GM06990 (cell line): Measurements from ENCODE around the gene MX2.

Experiments used
- DNase-seq: peaks from one replicate; pipeline ENCODE4 v3.0.0-alpha.2; 2011; ENCODE audit not compliant: insufficient read length; ENCODE audit errors: extremely low read depth
- H3K27me3 ChIP-seq: replicated peaks from 2 replicates; pipeline ENCODE4 v1.6.0; 2011; ENCODE audit warnings: low read length; ENCODE audit not compliant: control insufficient read depth, insufficient read depth
- H3K36me3 ChIP-seq: 2 replicates; pipeline ENCODE4 v1.5.1; 2011; ENCODE audit warnings: low read length; ENCODE audit not compliant: control insufficient read depth, insufficient read depth
- H3K4me3 ChIP-seq: replicated peaks from 2 replicates; pipeline ENCODE4 v1.5.1; 2011; ENCODE audit warnings: low read depth, mild to moderate bottlenecking, control low read depth, low read length
- TF ChIP-seq, protein P1 (sequence below): IDR thresholded peaks from 2 replicates; pipeline ENCODE4 v1.5.1; 2011; ENCODE audit warnings: low read length, control low read depth, mild to moderate bottlenecking, inconsistent platforms; ENCODE audit not compliant: insufficient read depth, poor library complexity, severe bottlenecking

The MX2 gene

DNA sequence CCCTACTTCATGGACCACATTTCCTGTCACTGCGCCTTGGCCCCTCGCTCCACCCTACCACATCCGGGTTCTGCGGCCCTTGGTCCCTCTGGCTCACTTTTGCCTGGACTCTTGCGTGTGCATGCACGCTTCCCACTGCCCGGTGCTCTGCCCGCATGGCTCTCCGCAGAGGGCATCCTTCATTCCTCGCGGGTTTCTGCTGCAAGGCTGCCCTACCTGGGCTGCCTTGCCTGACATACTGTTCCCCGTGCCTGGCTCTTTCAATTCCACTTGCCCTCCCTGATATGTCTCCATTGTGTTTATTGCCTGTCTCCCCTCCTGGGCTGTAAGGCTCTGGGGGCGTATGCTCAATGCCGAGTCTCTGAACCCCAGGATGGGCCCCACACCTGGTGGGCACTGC, 26.4 kb downstream of the MX2 start:
- TF ChIP-seq, protein P1, sequence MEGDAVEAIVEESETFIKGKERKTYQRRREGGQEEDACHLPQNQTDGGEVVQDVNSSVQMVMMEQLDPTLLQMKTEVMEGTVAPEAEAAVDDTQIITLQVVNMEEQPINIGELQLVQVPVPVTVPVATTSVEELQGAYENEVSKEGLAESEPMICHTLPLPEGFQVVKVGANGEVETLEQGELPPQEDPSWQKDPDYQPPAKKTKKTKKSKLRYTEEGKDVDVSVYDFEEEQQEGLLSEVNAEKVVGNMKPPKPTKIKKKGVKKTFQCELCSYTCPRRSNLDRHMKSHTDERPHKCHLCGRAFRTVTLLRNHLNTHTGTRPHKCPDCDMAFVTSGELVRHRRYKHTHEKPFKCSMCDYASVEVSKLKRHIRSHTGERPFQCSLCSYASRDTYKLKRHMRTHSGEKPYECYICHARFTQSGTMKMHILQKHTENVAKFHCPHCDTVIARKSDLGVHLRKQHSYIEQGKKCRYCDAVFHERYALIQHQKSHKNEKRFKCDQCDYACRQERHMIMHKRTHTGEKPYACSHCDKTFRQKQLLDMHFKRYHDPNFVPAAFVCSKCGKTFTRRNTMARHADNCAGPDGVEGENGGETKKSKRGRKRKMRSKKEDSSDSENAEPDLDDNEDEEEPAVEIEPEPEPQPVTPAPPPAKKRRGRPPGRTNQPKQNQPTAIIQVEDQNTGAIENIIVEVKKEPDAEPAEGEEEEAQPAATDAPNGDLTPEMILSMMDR, result no peak
- H3K4me3 ChIP-seq, result no peak overlapping the region
- peaks cover 8% of the 10 kb centered on the region for H3K36me3 ChIP-seq
- no peaks in the 10 kb centered on the region for H3K27me3 ChIP-seq
- DNase-seq, result no peak

DNA sequence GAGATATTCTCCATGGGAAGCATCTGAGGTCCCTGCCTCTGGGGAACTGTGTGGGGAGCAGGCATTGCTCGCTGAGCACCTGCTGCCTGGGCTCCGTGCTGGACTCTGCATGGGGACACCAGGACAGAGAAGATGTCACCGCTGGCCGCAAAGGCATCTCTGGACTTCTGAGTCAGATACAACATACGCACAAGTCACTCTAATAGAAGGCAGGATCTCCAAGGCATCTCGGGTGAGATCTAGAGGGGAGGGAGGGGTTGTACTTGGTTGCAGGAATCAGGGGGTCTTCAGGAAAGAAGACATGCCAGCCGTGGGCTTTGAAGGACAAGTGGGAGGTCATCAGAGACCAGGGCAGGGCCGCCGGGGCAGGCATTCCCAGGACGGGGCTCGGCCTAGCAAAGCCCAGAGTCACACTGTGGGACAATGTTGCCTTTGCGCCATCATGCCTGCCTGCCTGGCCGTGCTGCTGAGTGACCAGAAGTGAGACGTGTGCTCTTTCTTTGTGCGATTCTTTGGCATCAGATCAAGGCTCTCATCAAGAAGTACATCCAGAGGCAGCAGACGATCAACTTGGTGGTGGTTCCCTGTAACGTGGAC, 28.3 kb downstream of the MX2 start:
- no peak overlapping the region for H3K4me3 ChIP-seq
- H3K27me3 ChIP-seq, result no peaks in the 10 kb centered on the region
- TF ChIP-seq, protein P1, result no peak
- no peak for DNase-seq
- peaks cover 8% of the 10 kb centered on the region for H3K36me3 ChIP-seq

DNA sequence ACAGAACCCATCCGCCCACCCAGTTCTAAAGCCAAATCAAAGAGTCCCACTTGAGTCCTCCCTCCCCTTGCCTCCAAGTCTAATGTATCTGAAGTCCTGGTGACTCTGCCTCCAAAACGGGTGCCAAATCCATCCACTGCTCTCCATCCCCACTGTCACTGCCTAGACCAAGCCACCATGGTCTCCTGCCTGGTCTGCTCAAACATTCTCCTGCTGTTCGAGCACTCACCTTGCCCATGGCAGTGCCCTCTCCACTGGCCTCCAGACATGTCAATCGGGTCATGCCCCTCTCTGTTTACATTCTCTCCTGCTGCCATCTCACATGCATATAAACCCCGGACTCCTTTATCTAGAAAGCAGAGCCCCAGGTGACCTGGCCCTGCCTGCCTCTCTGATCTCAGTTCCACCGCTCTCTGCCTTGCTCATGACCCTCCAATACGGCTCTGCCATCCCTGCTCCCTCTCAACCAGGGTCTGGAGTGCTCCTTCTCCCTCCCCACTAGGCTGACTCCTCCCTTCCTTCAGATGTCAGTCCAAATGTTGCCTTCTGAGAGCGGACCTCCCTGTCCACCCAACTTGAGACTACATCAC, 32.1 kb downstream of the MX2 start:
- TF ChIP-seq, protein P1, result no peak
- no peaks in the 10 kb centered on the region for H3K27me3 ChIP-seq
- no peak overlapping the region for H3K4me3 ChIP-seq
- peaks cover 5% of the 10 kb centered on the region for H3K36me3 ChIP-seq
- no peak for DNase-seq

DNA sequence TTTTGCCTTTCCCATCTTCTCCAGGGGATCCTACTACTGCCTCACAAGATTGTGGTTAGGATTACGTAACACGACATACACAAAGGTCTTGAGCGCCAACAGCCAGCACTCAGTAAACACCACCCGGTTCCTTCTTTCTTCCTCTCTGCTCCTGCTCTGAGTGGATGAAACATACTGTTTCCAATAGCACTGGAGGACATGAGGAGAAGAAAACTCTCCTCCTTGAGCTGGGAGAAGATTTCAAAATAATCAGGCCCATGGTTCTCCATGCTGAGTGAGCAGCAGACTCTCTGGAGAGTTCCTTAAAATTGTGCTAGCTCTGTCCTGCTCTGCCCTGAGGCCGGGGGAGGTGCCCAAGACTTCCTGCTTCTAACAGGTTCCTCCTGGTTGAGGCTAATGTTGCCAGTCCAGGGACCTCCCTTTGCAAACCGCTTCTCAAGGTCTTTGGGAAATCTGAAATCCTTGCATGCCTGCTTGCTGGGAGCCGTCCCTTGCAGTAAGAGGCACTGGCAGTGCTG, 34.8 kb downstream of the MX2 start:
- Histone ChIP-seq H3K4me3 (no peak overlapping the region), H3K36me3 (peaks cover 4% of the 10 kb centered on the region), H3K27me3 (no peaks in the 10 kb centered on the region)
- TF ChIP-seq, protein P1, result no peak
- no peak for DNase-seq

DNA sequence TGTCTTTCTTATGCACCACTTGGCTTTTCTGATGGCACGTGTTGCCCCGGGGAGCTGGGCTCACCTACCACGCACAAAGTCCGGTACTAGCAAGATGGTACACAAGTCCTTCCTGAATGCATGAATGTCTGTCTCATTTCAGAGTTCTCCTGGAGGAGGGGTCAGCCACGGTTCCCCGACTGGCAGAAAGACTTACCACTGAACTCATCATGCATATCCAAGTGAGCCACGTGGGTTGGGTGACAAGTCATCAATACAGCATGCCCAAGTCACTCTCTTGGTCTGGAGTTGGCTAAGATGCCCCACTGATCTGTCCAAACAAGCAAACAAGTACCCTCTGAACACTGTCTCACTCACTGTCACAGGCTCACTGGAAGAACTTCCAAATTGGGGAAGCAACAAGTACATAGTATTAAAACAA, 35.7 kb downstream of the MX2 start:
- Histone ChIP-seq H3K36me3 (peaks cover 7% of the 10 kb centered on the region), H3K27me3 (no peaks in the 10 kb centered on the region), H3K4me3 (no peak overlapping the region)
- TF ChIP-seq, protein P1, result no peak
- DNase-seq, result no peak
